Neural crest cell (in vitro differentiated cells): ENCODE measurements around the gene AP1M2. TPM values are rescaled to one million over a fixed set of nuclear protein-coding genes. Genes with fewer than 3 reads are reported as not detected.

Experiments
- DNase-seq: peaks from one replicate; pipeline ENCODE4 v3.0.0; 2021; ENCODE audit warnings: low read depth, mixed read lengths, low spot score
- H3K27ac Mint-ChIP-seq: one replicate; pipeline ENCODE4 v1.8.0; 2021; ENCODE audit warnings: mild to moderate bottlenecking, mixed read lengths; ENCODE audit not compliant: unreplicated experiment
- H3K27me3 Mint-ChIP-seq: 2 replicates; pipeline ENCODE4 v1.8.0; 2021; ENCODE audit warnings: low read depth, mild to moderate bottlenecking, mixed read lengths
- H3K36me3 Mint-ChIP-seq: 2 replicates; pipeline ENCODE4 v1.8.0; 2021; ENCODE audit warnings: low read depth, mild to moderate bottlenecking, mixed read lengths
- H3K4me1 Mint-ChIP-seq: 2 replicates; pipeline ENCODE4 v1.8.0; 2021; ENCODE audit warnings: mixed read lengths
- H3K4me3 Mint-ChIP-seq: one replicate; pipeline ENCODE4 v1.8.0; 2021; ENCODE audit warnings: mild to moderate bottlenecking, mixed read lengths
- H3K9me3 Mint-ChIP-seq: 2 replicates; pipeline ENCODE4 v1.8.0; 2021; ENCODE audit warnings: mixed read lengths
- CTCF ChIP-seq: fragments of 200-600 bp; sonication (generic); conservative IDR thresholded peaks from 2 replicates; pipeline ENCODE4 v1.5.0; 2021; ENCODE audit warnings: antibody characterized with exemption, mild to moderate bottlenecking
- total RNA-seq: library from RNA; stranded (reverse); gene quantifications from 2 replicates; pipeline ENCODE4 v1.2.1, GENCODE V29; 2021

Gene AP1M2
- total RNA-seq, 1 donor from 2014 or later: not detected

- TF ChIP-seq CTCF: no peak
- no peaks in the 10 kb centered on the region for H3K36me3 Mint-ChIP-seq
- peaks cover 43% of the 10 kb centered on the region for H3K4me1 Mint-ChIP-seq
- H3K4me3 Mint-ChIP-seq: peak overlapping the region; percentile 96
- no peaks in the 10 kb centered on the region for H3K9me3 Mint-ChIP-seq
- no peak overlapping the region for H3K27ac Mint-ChIP-seq
- peaks cover 4% of the 10 kb centered on the region for H3K27me3 Mint-ChIP-seq
- no peak for DNase-seq
Observed at GRCh38 chr19:10566658-10567410, 20.3 kb downstream of the AP1M2 start.

GRCh38 chr19:10566408-10566657 lies 20.8 kb downstream of the AP1M2 start:
- Mint-ChIP-seq H3K4me1 (peaks cover 43% of the 10 kb centered on the region), H3K4me3 (peak overlapping the region; percentile 96), H3K27ac (no peak overlapping the region), H3K9me3 (no peaks in the 10 kb centered on the region), H3K36me3 (peaks cover under 1% of the 10 kb centered on the region), H3K27me3 (peaks cover 4% of the 10 kb centered on the region)
- no peak for TF ChIP-seq CTCF
- DNase-seq: no peak

- Mint-ChIP-seq H3K36me3 (peaks cover 4% of the 10 kb centered on the region), H3K27me3 (peaks cover 4% of the 10 kb centered on the region), H3K4me3 (peak within 1 kb of the TSS; percentile 96), H3K9me3 (no peaks in the 10 kb centered on the region), H3K27ac (peak within 1 kb of the TSS; percentile 95), H3K4me1 (peaks cover 43% of the 10 kb centered on the region)
- peak; percentile 99 for DNase-seq
- peak; percentile 58 for TF ChIP-seq CTCF
Observed at GRCh38 chr19:10565567-10566407, 21.3 kb downstream of the AP1M2 start, which contains the start of gene KRI1. KRI1 (minus strand) TSS chr19:10566010; CDS start chr19:10565999, 11 bp downstream.

- Mint-ChIP-seq H3K27me3 (peaks cover 4% of the 10 kb centered on the region), H3K9me3 (no peaks in the 10 kb centered on the region), H3K4me3 (peak overlapping the region; percentile 96), H3K36me3 (peaks cover 4% of the 10 kb centered on the region), H3K27ac (peak overlapping the region; percentile 90), H3K4me1 (peaks cover 43% of the 10 kb centered on the region)
- TF ChIP-seq CTCF: no peak
- DNase-seq: no peak
Observed at GRCh38 chr19:10565028-10565566, 22.0 kb downstream of the AP1M2 start.

- H3K9me3 Mint-ChIP-seq: no peaks in the 10 kb centered on the region
- TF ChIP-seq CTCF: no peak
- no peak overlapping the region for H3K4me3 Mint-ChIP-seq
- peaks cover 29% of the 10 kb centered on the region for H3K4me1 Mint-ChIP-seq
- H3K27me3 Mint-ChIP-seq: no peaks in the 10 kb centered on the region
- no peak overlapping the region for H3K27ac Mint-ChIP-seq
- DNase-seq: no peak
- peaks cover 7% of the 10 kb centered on the region for H3K36me3 Mint-ChIP-seq
Observed at GRCh38 chr19:10562609-10563008, 24.5 kb downstream of the AP1M2 start.
